Nephron progenitor cell (in vitro differentiated cells): ENCODE measurements around the gene CCDC85C.

Experiments used
- DNase-seq: peaks from one replicate; pipeline ENCODE4 v3.0.0; 2021
- H3K27ac Mint-ChIP-seq: 2 replicates; pipeline ENCODE4 v1.8.0; 2021; ENCODE audit warnings: mild to moderate bottlenecking, moderate library complexity, mixed read lengths
- H3K27me3 Mint-ChIP-seq: 2 replicates; pipeline ENCODE4 v1.8.0; 2021; ENCODE audit warnings: mild to moderate bottlenecking, low read depth, mixed read lengths; ENCODE audit not compliant: poor library complexity
- H3K36me3 Mint-ChIP-seq: 2 replicates; pipeline ENCODE4 v1.8.0; 2021; ENCODE audit warnings: low read depth, mixed read lengths
- H3K4me1 Mint-ChIP-seq: 2 replicates; pipeline ENCODE4 v1.8.0; 2021; ENCODE audit warnings: mixed read lengths
- H3K4me3 Mint-ChIP-seq: 2 replicates; pipeline ENCODE4 v1.8.0; 2021; ENCODE audit warnings: mild to moderate bottlenecking, moderate library complexity, mixed read lengths
- H3K9me3 Mint-ChIP-seq: 2 replicates; pipeline ENCODE4 v1.8.0; 2021; ENCODE audit warnings: mild to moderate bottlenecking, moderate library complexity, mixed read lengths
- TF ChIP-seq, protein P1 (sequence below): fragments of 200-600 bp; sonication (generic); IDR thresholded peaks from 2 replicates; pipeline ENCODE4 v1.5.0; 2021; ENCODE audit warnings: antibody characterized with exemption

CCDC85C gene

DNA sequence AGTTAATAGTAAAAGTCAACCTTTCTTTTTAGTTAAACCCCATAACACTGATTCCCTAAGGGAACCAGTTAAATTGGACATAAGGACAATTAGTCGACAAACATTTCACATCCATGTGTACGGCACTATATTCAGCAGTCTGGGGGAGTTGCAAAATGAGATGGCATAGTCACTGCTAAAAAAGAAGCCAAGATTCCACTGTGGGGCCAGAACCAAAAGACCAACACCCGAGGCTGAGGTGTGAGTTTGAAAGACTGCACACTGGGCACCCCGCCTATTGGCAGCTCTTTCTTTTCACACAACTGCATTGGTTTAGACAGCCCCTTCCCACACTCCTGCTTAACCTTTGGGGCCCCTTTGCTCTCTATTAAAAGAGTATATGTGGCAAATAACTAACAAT lies 140.0 kb downstream of the CCDC85C start:
- Mint-ChIP-seq H3K9me3 (no peaks in the 10 kb centered on the region), H3K4me1 (peaks cover 21% of the 10 kb centered on the region), H3K36me3 (peaks cover 16% of the 10 kb centered on the region), H3K27ac (peak overlapping the region; percentile 40), H3K27me3 (no peaks in the 10 kb centered on the region), H3K4me3 (no peak overlapping the region)
- no peak for DNase-seq
- TF ChIP-seq, protein P1, sequence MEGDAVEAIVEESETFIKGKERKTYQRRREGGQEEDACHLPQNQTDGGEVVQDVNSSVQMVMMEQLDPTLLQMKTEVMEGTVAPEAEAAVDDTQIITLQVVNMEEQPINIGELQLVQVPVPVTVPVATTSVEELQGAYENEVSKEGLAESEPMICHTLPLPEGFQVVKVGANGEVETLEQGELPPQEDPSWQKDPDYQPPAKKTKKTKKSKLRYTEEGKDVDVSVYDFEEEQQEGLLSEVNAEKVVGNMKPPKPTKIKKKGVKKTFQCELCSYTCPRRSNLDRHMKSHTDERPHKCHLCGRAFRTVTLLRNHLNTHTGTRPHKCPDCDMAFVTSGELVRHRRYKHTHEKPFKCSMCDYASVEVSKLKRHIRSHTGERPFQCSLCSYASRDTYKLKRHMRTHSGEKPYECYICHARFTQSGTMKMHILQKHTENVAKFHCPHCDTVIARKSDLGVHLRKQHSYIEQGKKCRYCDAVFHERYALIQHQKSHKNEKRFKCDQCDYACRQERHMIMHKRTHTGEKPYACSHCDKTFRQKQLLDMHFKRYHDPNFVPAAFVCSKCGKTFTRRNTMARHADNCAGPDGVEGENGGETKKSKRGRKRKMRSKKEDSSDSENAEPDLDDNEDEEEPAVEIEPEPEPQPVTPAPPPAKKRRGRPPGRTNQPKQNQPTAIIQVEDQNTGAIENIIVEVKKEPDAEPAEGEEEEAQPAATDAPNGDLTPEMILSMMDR, result no peak

DNA sequence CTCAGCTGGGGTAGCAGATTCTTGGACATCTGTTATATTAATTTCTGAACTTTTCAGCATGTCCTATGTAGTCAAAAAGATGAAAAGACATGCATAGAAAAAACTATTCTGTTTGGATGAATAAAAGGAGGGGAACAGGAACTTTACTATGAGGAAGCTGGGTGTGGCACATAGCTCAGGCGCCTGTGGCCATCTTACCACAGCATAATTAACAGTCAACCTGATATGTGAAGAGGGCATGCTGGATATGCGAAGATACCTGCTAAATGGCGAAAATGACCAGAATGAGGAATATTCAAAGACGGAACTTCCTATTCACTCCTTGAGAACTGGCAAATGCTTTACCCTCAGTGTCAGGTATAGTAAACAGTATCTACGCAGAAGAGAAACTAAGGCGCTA lies 141.8 kb downstream of the CCDC85C start:
- DNase-seq, result no peak
- Mint-ChIP-seq H3K27ac (no peak overlapping the region), H3K27me3 (no peaks in the 10 kb centered on the region), H3K9me3 (no peaks in the 10 kb centered on the region), H3K4me1 (peaks cover 6% of the 10 kb centered on the region), H3K36me3 (peaks cover 24% of the 10 kb centered on the region), H3K4me3 (no peak overlapping the region)
- TF ChIP-seq, protein P1, result no peak

DNA sequence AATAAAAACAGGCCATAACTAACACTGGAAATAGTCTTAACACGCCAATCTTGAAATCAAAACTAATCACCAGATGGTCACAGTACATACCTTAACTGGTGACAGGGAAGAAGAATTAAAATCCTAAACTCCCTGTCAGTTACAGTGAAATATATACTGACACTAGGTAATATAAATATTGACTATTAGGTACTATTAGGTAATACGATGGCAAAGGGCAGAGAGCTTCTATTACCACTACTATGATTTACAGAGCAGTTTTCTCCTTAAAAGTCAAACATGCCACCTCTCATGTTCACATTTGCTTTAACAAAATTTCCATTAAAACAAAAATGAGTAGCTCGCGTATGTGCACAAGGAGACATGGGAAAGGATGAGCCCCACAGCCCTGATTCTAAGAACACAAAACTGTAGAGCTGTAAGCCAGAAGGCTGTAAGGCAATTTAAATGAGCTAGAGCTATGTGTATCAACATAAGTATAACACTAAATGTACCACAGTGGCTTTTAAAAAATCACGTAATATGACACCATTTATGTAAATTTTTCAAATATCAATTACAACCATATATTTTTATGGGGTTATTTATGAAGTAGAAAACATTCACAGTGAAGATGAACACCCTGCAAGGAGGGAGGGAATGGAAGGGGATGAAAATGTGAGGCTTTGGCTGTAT lies 142.5 kb downstream of the CCDC85C start:
- Mint-ChIP-seq H3K36me3 (peaks cover 30% of the 10 kb centered on the region), H3K4me1 (peaks cover 6% of the 10 kb centered on the region), H3K9me3 (no peaks in the 10 kb centered on the region), H3K4me3 (no peak overlapping the region), H3K27me3 (no peaks in the 10 kb centered on the region), H3K27ac (no peak overlapping the region)
- TF ChIP-seq, protein P1, result no peak
- no peak for DNase-seq

DNA sequence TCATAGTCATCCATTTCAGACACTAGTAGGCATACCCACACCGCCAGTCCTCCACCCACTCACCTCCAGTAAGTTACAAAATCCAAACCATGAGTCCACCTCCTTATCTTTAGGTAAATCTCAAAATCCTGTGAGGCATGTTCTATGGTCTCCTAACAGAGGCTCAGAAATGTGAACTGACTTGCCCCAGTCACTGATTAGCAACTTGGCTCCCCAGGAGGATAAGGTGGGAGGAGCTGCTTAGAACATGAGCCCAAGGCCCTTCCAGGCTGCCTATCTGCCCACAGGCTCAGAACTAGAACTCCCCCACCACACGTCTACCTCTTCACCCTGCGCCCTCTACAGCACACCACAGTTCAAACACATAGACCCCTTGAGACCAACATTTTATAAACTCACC lies 143.2 kb downstream of the CCDC85C start:
- no peak overlapping the region for H3K4me3 Mint-ChIP-seq
- H3K9me3 Mint-ChIP-seq, result no peaks in the 10 kb centered on the region
- H3K36me3 Mint-ChIP-seq, result peaks cover 32% of the 10 kb centered on the region
- H3K27ac Mint-ChIP-seq, result peak overlapping the region; percentile 3
- H3K4me1 Mint-ChIP-seq, result peaks cover 6% of the 10 kb centered on the region
- TF ChIP-seq, protein P1, result no peak
- DNase-seq, result no peak
- no peaks in the 10 kb centered on the region for H3K27me3 Mint-ChIP-seq

DNA sequence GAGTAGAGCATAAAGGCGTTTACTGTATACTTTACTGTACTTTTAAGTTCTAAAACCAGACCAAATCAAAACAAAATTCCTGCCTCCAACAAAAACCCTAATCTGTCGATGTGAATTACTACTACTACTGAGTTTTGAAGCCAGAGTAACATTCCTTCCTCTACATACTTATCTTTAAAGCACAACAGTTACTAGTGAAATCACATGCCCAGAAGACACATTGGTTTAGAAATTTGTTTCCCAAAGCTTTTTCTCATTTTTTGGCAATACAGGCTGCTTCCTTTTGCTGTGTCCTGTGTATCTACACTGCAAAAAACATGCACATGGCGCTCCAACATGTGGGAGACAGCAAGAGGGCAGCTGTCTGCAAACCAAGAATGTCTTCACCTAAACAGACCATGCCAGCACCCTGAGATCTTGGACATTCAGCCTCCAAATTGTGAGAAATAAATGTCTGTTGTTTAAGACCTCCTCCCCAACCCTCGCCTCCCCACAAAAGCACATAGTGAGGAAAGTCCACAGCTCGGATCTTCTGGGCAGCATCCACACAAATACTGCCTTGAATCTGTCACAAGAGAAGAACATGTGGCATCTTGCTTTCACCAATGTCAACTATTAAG lies 144.4 kb downstream of the CCDC85C start:
- Mint-ChIP-seq H3K27me3 (no peaks in the 10 kb centered on the region), H3K4me1 (peaks cover 6% of the 10 kb centered on the region), H3K36me3 (peaks cover 38% of the 10 kb centered on the region), H3K9me3 (no peaks in the 10 kb centered on the region), H3K4me3 (no peak overlapping the region), H3K27ac (peak overlapping the region; percentile 53)
- DNase-seq, result no peak
- TF ChIP-seq, protein P1, result no peak

DNA sequence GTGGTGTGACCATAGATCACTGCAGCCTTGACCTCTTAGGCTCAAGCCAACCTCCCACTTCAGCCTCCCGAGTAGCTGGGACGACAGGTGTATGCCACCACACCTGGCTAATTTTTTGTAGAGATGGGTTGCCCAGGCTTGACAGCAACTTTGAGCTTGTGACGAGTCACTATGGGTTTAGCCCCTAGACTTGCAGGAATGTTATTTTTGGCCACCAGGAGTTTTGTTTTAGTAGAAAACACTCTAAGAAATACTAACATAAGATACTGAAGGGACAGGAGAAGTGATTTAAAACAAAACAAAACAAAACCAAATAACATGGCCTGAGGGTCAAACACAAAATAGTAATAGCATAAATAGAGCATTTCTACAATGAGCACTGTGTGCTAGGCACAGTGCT lies 149.8 kb downstream of the CCDC85C start:
- H3K36me3 Mint-ChIP-seq, result peaks cover 38% of the 10 kb centered on the region
- no peak for DNase-seq
- peaks cover 10% of the 10 kb centered on the region for H3K4me1 Mint-ChIP-seq
- no peaks in the 10 kb centered on the region for H3K9me3 Mint-ChIP-seq
- no peaks in the 10 kb centered on the region for H3K27me3 Mint-ChIP-seq
- H3K27ac Mint-ChIP-seq, result no peak overlapping the region
- H3K4me3 Mint-ChIP-seq, result no peak overlapping the region
- TF ChIP-seq, protein P1, result no peak
